Measurements from ENCODE around the gene FSTL4.
A peak's percentile ranks its signal among the peaks of the same experiment; 100 is the strongest.

Gene FSTL4

GRCh38 chr5:133336121-133336968, 276.0 kb downstream of the FSTL4 start:
- no peak for DNase-seq

DNA sequence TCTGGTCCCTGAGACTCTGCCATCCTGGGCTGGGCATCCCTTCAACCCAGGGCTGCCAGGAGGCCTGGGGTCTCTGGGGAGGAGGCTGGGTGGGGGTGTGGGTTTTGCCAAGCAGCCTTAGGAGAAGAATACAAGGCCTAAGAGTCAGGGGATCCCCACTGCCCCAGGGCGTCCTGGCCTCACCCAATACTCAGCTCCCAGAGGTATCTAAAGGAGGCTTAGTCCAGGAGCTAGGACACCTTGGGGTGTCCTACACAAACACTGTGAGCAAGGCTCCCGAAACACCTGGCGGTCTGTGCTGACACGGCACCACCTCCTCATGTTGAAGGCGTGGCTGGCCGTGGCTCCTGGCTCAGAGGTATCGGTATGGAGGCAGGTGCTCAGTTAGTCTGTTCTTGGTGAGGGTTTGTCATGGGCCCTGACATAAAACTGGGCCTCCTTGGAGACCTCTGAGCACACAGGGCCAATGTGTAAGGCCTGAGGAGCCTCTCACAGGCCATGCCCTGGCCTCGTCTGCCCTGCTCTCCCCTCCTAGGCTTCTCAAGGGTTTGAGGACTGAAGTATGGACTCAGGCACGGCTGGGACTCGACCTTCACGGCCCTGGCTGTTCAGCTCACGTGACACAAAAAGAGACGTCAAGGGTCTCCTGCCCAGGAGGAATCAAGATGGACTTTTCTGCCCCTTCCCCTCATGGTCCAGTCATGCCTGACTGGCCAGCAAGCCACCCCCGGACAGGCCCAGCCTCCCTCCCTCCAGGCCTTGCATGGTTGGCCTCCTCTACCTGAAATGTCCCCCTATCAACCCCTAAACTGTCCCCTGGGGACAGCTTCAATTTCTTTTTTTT, 277.3 kb downstream of the FSTL4 start:
- DNase-seq: no peak

GRCh38 chr5:133333326-133334150, 278.8 kb downstream of the FSTL4 start:
- no peak for DNase-seq

GRCh38 chr5:133332439-133333024, 279.8 kb downstream of the FSTL4 start:
- DNase-seq: no peak

DNA sequence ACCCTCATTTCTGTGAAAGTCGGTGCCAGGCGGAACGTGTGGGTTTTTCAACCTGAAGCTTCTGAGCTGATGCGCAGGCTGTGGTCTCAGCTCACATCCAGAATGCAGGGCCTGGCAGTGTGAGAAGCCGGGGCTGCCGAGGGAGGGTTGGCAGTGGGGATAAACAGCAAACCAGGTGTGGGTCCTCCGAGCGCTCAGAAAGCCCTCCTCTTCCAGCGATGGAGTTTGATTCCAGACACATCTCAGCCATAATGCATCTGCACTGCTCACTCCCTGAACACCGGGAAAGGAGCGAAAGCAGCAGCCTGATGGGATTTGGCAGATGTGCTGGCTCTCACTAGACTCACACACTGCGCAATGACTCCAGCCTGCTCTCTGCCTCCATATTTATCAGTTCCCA, 280.4 kb downstream of the FSTL4 start:
- DNase-seq: no peak

DNA sequence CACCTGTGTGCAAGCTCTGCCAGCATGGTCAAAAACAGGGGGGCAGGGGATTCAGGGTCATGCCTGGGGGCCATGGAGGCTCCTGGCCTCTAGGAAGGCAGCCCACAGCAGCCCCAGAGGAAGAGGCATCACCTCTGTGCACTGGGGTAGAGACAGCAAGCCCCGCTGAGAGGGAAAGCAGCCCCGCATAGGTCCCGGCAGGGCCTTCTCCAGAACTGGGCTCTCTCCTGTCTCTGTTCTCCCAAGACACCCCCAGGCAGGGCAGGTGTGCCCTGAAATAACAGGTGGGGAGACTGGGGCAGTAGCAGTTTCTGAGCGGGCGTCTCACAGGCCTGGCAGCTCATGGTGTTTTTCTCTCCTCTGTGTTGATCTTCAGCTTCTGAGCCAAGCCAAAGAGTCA, 281.4 kb downstream of the FSTL4 start:
- DNase-seq: no peak

GRCh38 chr5:133328800-133329199, 283.5 kb downstream of the FSTL4 start:
- no peak for DNase-seq

- no peak for DNase-seq
Measured at GRCh38 chr5:133327946-133328401, 284.4 kb downstream of the FSTL4 start.

- DNase-seq: no peak
Measured at GRCh38 chr5:133326361-133326760, 286.0 kb downstream of the FSTL4 start.

DNA sequence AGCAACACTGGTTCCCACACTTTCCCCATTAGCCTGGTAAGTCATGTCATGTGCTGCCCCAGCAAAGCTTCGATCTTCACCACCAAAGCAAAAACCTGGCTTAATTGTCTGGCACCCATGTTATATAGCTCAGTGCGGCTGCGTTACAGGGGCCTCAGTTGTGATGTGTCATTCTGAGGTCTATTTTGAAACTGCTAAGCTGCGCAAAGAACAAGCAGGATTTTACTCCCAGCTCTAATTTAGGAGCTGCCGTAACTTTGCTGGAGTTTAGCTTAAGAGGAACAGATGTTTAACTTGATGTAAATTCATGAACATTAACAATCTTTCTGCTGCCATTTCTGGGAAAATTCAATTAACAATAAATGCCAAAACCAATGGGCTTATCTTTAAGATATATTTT, 286.5 kb downstream of the FSTL4 start:
- no peak for DNase-seq

- no peak for DNase-seq
Measured at GRCh38 chr5:133324926-133325325, 287.4 kb downstream of the FSTL4 start.

DNA sequence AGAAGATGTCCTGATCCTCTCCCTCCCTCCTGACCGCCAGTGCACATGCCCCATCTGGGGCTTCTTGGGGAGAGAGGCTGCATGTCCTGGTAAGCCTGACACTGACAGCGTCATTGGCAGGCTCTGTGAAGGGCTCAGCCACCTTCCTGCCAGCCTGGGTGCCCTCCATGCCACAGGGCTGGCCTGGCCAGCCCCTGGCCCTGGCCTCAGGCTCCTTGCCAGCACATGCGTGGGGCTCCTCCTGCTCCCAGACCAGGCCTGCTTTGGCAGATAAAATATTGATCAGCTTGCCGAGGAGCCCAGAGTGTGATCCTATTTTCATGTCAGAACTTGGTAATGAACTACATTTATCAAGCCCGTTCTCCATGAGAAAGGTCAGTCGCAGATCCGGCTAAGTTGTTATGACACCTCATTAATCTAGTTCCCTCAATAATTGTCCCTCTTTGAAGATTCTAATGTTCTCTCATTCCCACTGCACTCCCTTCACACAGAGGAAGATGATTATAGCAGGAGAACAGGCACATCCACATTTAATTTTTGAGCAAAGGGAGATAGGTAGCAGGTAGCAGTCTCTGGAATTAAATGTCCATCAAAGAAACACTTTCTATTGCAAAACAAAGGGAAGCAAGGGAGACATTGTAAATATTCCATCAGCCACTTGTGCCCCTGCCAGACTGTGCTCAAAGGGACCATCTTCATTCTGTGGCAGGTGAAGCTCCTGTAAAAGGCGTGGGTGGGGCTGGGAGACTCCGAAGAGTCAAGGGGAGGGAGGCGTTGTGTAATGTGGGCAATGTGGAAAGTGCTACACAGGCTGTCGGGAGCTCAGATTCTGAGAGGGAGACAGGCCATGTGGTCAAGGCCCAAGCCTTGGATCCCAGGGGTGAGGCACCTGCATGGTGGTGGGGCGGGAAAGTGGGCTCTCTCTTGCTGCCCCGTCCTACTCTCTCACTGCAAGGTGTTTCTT, 288.6 kb downstream of the FSTL4 start:
- DNase-seq: no peak

DNA sequence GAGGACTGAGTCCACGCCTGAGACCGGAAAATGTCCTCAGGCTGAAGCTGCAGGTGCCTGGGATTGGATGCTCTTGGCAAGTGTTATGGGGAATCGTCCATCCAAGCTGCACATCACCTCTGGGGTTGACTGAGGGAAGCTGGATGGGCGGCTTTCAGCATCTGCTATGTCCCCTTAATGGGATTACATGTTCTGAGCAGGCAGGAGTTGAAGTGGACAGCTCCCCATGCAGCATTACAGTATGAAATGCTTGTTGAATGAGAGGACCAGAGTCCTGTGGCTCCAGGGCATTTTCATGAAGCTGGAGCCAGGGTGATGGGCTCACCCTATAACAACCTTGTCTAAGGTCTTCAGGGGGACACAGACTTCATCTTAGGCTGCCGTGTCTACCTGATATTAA, 289.6 kb downstream of the FSTL4 start:
- DNase-seq: no peak

- peak; percentile 43 for DNase-seq
Measured at GRCh38 chr5:133321833-133322420, 290.4 kb downstream of the FSTL4 start.

GRCh38 chr5:133321286-133321832, 291.0 kb downstream of the FSTL4 start:
- no peak for DNase-seq

GRCh38 chr5:133319905-133320520, 292.3 kb downstream of the FSTL4 start:
- DNase-seq: no peak

DNA sequence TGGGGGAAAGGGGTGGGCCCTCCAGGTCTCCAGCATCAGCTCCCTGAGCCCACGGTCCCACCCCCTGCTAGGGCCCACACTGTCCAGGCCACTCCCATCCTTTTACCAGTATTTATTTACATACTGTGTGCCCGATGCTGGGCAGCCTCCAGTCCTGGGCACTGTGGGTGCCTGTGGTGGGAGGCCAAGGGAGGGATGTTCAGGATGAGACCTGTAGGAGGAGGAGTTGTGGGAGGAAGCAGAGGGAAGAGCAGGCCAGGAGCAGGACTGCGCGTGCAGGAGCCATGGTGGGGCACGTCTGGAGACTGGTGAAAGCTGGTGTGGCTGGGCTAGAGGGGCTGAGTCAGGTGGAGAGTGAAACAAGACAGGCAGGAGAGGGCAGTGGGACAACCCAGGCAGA, 293.1 kb downstream of the FSTL4 start:
- DNase-seq: no peak

GRCh38 chr5:133317558-133317957, 294.8 kb downstream of the FSTL4 start:
- no peak for DNase-seq

DNA sequence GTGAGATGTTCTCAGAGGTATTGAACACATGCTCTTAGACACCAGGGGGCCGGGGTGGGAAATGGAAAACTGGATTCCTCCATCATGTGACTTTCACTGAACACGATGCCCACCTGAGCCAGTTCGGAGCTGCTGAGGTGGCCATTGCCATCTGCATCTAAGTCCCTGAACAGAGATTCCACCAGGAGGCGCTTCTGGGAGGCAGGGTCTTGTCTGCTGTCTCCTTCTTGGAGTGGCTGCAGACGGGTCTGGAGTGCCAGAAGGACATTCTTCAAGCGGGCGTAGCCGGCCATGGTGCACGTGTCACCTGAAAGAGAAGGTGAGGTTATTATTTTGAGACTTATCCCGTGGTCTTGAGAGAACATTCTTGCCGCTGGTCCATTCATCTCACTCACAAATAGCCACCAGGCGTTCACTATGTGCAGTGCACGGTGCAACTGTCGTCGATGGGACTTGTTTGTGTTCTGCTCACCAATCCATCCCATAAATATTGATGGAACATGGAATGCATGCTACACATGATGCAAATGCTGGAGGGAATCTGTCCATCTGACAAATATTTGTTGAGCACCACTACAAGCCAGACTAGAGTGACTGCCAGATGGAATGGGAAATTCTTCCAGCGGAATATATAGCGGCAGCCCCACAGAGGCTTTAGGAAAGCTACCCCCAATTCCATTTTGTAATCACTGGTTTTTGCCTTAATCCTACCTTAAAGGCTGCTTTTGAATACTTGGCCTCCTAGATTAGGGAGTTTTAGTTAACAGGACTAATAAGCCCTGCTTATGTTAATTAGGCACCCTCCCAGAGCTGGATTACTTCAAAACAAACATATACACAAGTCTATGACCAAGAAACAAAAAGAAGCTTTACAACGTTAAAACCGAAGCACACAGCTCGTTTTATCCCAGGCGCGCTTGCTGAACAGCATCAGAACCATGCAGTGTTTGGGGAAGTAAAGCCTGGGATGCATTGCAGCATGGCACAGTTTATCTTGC, 295.7 kb downstream of the FSTL4 start:
- no peak for DNase-seq
